GM21526 (cell line): ENCODE data around the gene KDM2B.

ENCODE experiments used
- ATAC-seq: cut with Tn5 transposase; IDR thresholded peaks from one replicate; pipeline ENCODE4 v1.9.1; 2021; ENCODE audit warnings: moderate library complexity; ENCODE audit not compliant: unreplicated experiment, low FRiP score

KDM2B gene

GRCh38 chr12:121442028-121442948 lies 138.5 kb downstream of the KDM2B start:
- ATAC-seq, result no peak

- ATAC-seq, result no peak
Measured at GRCh38 chr12:121441555-121441954, 139.3 kb downstream of the KDM2B start.

GRCh38 chr12:121440768-121441167 lies 140.1 kb downstream of the KDM2B start:
- ATAC-seq, result no peak

DNA sequence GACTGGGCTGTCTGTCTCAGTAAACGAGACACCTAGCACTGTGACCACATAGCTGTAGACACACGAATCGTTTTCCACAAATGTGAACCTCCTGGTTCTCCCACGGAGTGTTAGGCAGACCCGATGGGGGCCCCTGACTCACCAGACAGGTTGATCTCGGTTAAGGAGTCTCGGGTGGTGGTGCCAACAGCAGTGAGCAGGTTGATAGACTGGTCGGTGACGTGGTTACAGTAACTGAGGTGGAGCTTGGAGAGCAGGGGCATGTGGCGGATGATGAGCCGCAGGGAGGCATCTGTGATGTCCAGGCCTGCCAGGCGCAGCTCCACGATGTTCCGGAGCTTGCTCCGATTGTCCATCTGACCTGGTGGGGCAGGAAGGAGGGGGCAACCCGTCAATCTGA lies 141.1 kb downstream of the KDM2B start:
- ATAC-seq, result no peak

GRCh38 chr12:121438905-121439304 lies 141.9 kb downstream of the KDM2B start:
- no peak for ATAC-seq

- no peak for ATAC-seq
Measured at GRCh38 chr12:121436706-121437105, 144.1 kb downstream of the KDM2B start.

- ATAC-seq, result no peak
Measured at GRCh38 chr12:121432740-121433480, 147.9 kb downstream of the KDM2B start.

GRCh38 chr12:121430833-121431415 lies 149.9 kb downstream of the KDM2B start:
- ATAC-seq, result no peak

GRCh38 chr12:121428883-121429282 lies 151.9 kb downstream of the KDM2B start:
- no peak for ATAC-seq

- no peak for ATAC-seq
Measured at GRCh38 chr12:121427556-121428050, 153.2 kb downstream of the KDM2B start.

DNA sequence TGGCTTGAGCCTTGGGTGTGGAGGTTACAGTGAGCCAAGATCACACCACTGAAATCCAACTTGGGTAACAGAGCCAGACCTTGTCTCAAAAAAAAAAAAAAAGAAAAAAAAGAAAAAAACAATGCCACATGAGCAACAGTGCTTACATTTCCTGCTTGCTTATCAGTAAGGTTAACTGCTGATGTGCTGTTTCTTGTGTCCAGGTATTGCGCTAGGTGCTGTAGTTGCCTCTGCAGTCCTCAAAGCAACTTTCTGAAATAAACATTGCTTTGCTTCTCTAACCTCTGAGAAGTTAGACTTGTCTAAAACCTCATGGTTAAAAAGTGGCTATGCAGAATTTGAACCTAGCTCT lies 156.2 kb downstream of the KDM2B start:
- ATAC-seq, result no peak

DNA sequence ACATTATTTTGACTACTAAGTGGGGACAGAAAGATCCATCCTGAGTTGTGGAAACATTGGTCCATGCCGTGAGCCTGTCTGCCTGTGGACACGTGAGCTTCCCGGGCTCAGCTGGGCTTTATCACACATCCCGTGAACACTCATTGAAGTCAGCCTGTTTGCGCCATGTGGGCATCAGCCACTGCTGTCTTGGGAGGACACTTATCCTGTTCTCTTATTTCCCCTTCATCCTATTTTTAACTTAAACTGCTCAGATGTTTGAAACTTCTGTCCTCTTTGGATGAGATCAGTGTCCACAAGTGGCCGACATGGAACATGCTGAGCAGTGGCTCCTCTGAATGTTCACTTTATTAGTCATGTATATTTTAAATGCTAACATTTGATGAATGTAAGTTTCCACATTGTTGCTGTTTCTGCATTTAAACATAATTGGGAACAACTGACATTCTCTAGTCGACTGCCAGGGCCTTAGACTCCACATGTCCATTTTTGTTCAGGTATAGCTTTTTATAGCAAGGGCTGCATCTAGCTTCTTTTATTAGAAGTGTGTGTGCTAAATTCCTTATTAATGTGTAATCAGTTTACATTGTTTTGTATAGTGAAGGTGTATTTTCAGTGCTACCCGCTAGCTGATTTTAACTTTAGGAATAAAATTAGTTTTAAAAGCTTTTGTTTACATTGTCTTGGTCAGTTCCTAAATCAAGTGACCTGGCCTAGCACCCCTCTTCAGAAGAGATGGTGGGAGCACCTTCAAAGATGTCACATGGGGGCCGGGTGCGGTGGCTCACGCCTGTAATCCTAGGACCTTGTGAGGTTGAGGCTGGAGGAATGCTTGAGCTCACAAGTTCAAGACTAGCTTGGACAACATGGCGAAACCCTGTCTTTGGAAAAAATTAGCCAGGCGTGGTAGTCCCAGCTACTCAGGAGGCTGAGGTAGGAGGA lies 156.9 kb downstream of the KDM2B start:
- ATAC-seq, result no peak

DNA sequence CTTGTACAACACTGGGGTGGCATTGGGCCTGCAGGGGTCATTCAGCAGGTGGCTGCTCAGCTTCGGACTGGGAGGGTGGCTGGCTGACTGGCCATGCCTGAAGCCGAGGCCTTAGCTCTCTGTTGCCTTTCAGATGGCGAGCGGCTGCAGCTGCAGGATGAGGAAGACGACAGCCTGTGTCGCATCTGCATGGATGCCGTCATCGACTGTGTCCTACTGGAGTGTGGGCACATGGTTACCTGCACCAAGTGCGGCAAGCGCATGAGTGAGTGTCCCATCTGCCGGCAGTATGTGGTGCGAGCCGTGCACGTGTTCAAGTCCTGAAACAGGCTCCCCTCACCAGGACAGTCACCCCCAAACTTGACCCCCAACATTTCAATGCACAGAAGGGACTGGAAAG lies 157.6 kb downstream of the KDM2B start:
- no peak for ATAC-seq

DNA sequence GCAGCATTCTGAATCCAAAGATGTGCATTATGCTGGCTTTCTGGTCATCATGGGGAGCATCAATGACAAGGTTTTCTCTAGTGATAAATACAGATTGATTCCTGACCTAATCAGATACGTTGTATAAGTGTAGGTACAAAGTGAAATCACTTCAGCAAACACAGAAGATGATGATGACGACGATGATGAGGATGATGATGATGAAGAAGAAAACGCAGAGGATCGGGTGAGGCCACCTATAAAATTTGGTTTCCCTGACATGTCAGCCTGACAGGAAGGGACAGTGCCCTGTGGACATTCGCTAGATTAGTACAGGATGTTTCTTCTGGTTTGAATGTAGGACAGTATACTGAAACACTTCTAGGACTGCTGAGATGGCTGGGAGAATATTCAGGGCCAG lies 160.7 kb downstream of the KDM2B start:
- no peak for ATAC-seq

DNA sequence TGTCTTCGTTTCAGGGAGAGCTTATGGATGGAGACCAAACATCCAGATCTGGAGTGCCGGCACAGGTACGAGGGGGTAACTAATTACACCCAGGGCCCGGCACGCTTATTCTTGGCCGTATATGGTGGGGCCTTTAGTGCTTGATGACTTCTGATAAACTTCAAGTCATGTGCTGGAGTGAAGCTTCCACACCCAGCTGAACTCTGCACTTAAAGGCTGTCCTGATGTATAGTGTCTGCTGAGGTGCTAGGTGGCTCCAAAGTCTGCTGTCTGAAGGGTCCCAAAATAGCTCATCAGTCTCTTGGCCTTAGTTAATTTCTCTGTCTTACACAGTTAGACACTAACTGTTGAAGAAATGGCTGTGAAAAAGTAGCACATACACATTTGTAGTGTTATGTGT lies 163.0 kb downstream of the KDM2B start:
- ATAC-seq, result no peak

DNA sequence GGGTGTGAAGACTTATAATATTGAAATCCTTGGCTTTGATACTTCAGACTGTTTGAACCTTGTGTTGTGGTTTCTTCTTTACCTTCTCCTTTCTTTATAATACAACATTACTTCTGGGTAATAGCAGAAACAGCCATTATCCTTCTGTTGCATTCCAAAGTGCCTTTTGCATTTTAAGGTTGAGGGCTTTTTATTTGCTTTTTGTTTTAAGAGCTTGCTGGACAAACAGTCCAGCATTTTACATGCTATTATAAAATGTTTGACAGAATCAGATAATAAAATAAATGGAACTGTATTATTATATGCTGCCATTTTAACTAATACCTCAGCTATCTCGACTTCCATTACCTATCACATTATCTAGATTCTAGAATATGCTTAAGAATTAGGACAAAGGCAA lies 166.9 kb downstream of the KDM2B start:
- no peak for ATAC-seq

- no peak for ATAC-seq
Measured at GRCh38 chr12:121405211-121405610, 175.6 kb downstream of the KDM2B start.

DNA sequence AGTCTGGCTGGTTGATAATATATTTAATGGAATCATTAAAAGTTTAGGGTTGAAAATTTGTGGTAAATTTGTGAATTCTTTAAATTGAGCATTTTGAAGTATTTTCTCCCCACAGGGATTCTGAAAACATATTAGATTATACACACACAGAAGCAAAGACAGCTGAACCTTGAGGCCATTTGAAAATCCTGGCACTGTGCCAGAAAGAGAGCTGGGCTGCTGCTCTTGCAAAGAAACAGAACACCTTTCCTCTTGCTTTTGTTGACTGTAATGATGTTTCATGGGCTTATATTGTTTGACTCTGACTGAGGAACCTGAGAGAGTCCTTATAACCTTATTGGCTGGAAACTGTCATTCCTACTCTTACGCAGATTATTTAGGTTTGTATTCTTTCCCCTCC lies 176.1 kb downstream of the KDM2B start:
- ATAC-seq, result no peak

- ATAC-seq, result no peak
Measured at GRCh38 chr12:121403721-121404120, 177.1 kb downstream of the KDM2B start.
